ENCODE results near the gene ELP1. TPM values are rescaled to one million over a fixed set of nuclear protein-coding genes. Genes with fewer than 3 reads are reported as not detected.
"Not testable (repeated sequence)": the region's sequence is repeated elsewhere in the genome, so short reads cannot be mapped to it uniquely, and the experiment has no call there.

ELP1 gene
- total RNA-seq, 1 donor from 2014 or later = 20.7 TPM

GRCh38 chr9:108921200-108921599 lies 12.7 kb downstream of the ELP1 start:
- Histone ChIP-seq H3K4me1 (ENCODE audit: insufficient read depth, low read length) (no peaks in the 10 kb centered on the region), H3K9ac (ENCODE audit: low read length) (no peak overlapping the region), H3K9me3 (ENCODE audit: insufficient read depth, low read depth, low read length) (no peaks in the 10 kb centered on the region), H3K79me2 (ENCODE audit: insufficient read depth, low read length) (no peaks in the 10 kb centered on the region), H3K27ac (ENCODE audit: low read depth, low read length) (no peak overlapping the region), H3K4me3 (ENCODE audit: insufficient read depth, low read depth, low read length) (no peak overlapping the region), H3K27me3 (ENCODE audit: insufficient read depth, low read length) (no peaks in the 10 kb centered on the region), H3K4me2 (ENCODE audit: low read length) (no peak overlapping the region), H3K36me3 (ENCODE audit: insufficient read depth, low read length) (peaks cover 38% of the 10 kb centered on the region), H4K20me1 (ENCODE audit: insufficient read depth, low read length) (no peaks in the 10 kb centered on the region), H2AFZ (ENCODE audit: low read depth, low read length) (no peak overlapping the region)
- Mint-ChIP-seq H3K4me3 (ENCODE audit: unreplicated experiment) (no peak overlapping the region), H3K27ac (ENCODE audit: unreplicated experiment) (no peak overlapping the region), H3K9me3 (ENCODE audit: unreplicated experiment) (no peaks in the 10 kb centered on the region), H3K27me3 (ENCODE audit: low read depth, unreplicated experiment) (no peaks in the 10 kb centered on the region), H3K36me3 (ENCODE audit: low read depth, unreplicated experiment) (peaks cover 17% of the 10 kb centered on the region), H3K4me1 (ENCODE audit: low read depth, unreplicated experiment) (no peaks in the 10 kb centered on the region)
- DNase-seq (ENCODE audit: low read depth) = no peak
- TF ChIP-seq EZH2 (IDR thresholded peaks at IDR 0.05; ENCODE audit: insufficient read depth, low read length) = no peak
- no peak for TF ChIP-seq CTCF (IDR thresholded peaks at IDR 0.05; ENCODE audit: insufficient read depth, low read depth, low read length)
- no peak for FAIRE-seq

- H2AFZ ChIP-seq (ENCODE audit: low read depth, low read length); H4K20me1 ChIP-seq (ENCODE audit: insufficient read depth, low read length); H3K4me2 ChIP-seq (ENCODE audit: low read length); FAIRE-seq; H3K4me3 ChIP-seq (ENCODE audit: insufficient read depth, low read depth, low read length); H3K79me2 ChIP-seq (ENCODE audit: insufficient read depth, low read length); DNase-seq (ENCODE audit: low read depth); H3K9ac ChIP-seq (ENCODE audit: low read length); H3K27me3 ChIP-seq (ENCODE audit: insufficient read depth, low read length); H3K4me1 ChIP-seq (ENCODE audit: insufficient read depth, low read length); H3K9me3 ChIP-seq (ENCODE audit: insufficient read depth, low read depth, low read length); H3K27me3 Mint-ChIP-seq (ENCODE audit: low read depth, unreplicated experiment); H3K4me3 Mint-ChIP-seq (ENCODE audit: unreplicated experiment); H3K27ac ChIP-seq (ENCODE audit: low read depth, low read length); H3K9me3 Mint-ChIP-seq (ENCODE audit: unreplicated experiment); H3K4me1 Mint-ChIP-seq (ENCODE audit: low read depth, unreplicated experiment); H3K27ac Mint-ChIP-seq (ENCODE audit: unreplicated experiment): not testable (repeated sequence)
- H3K36me3 ChIP-seq (ENCODE audit: insufficient read depth, low read length) = peaks cover 36% of the 10 kb centered on the region
- peaks cover 17% of the 10 kb centered on the region for H3K36me3 Mint-ChIP-seq (ENCODE audit: low read depth, unreplicated experiment)
These were observed 13.5 kb downstream of the ELP1 start for GRCh38 chr9:108920401-108920800.

- Histone ChIP-seq H3K9me3 (ENCODE audit: insufficient read depth, low read depth, low read length) (no peaks in the 10 kb centered on the region), H3K4me2 (ENCODE audit: low read length) (no peak overlapping the region), H3K4me1 (ENCODE audit: insufficient read depth, low read length) (no peaks in the 10 kb centered on the region), H3K4me3 (ENCODE audit: insufficient read depth, low read depth, low read length) (no peak overlapping the region), H2AFZ (ENCODE audit: low read depth, low read length) (no peak overlapping the region), H4K20me1 (ENCODE audit: insufficient read depth, low read length) (no peaks in the 10 kb centered on the region), H3K27ac (ENCODE audit: low read depth, low read length) (no peak overlapping the region), H3K79me2 (ENCODE audit: insufficient read depth, low read length) (no peaks in the 10 kb centered on the region), H3K36me3 (ENCODE audit: insufficient read depth, low read length) (peaks cover 34% of the 10 kb centered on the region), H3K9ac (ENCODE audit: low read length) (no peak overlapping the region), H3K27me3 (ENCODE audit: insufficient read depth, low read length) (no peaks in the 10 kb centered on the region)
- no peak for FAIRE-seq
- no peak overlapping the region for H3K27ac Mint-ChIP-seq (ENCODE audit: unreplicated experiment)
- no peak for DNase-seq (ENCODE audit: low read depth)
- H3K4me3 Mint-ChIP-seq (ENCODE audit: unreplicated experiment) = no peak overlapping the region
- H3K36me3 Mint-ChIP-seq (ENCODE audit: low read depth, unreplicated experiment) = peaks cover 12% of the 10 kb centered on the region
- TF ChIP-seq EZH2 (IDR thresholded peaks at IDR 0.05; ENCODE audit: insufficient read depth, low read length) (no peak), CTCF (IDR thresholded peaks at IDR 0.05; ENCODE audit: insufficient read depth, low read depth, low read length) (no peak)
- H3K9me3 Mint-ChIP-seq (ENCODE audit: unreplicated experiment) = no peaks in the 10 kb centered on the region
- no peaks in the 10 kb centered on the region for H3K27me3 Mint-ChIP-seq (ENCODE audit: low read depth, unreplicated experiment)
- H3K4me1 Mint-ChIP-seq (ENCODE audit: low read depth, unreplicated experiment) = no peaks in the 10 kb centered on the region
These were observed 14.4 kb downstream of the ELP1 start for GRCh38 chr9:108919517-108919916.
